ENCODE data around the gene FREM2.

The FREM2 gene

DNA sequence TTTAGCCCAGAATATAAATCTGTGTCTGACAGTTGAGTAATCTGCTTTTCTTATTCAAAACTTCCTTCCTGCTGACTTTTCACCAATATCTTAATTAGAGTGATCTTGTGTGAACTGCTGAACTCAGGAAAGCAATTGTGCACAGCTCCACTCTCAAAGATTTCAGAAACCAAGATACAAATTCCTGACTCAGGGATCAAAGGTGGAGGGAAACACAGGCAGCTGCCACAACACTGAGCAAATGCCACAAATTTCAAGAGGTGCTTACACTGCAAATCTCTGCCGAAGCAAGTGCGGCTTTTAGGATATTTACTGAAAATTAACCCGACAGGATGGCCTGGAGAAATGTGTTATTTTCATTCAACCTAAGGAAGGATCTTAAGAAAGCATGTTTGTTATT, 192.4 kb downstream of the FREM2 start:
- Histone ChIP-seq H3K36me3 (ENCODE audit: insufficient read depth, low read depth, low read length) (peaks cover 55% of the 10 kb centered on the region; the same call in 1 of the 2 replicates), H3K27me3 (ENCODE audit: insufficient read depth, low read length) (no peaks in the 10 kb centered on the region), H3K9ac (ENCODE audit: low read depth, low read length) (no peak overlapping the region), H3K27ac (ENCODE audit: low read length) (no peak overlapping the region), H3K4me3 (ENCODE audit: low read length) (no peak overlapping the region), H3K9me3 (ENCODE audit: insufficient read depth, low read depth, low read length) (no peaks in the 10 kb centered on the region), H3K4me1 (ENCODE audit: insufficient read depth, low read length) (0 out of 2 replicates have a peak, but pooled peaks cover 4% of the 10 kb centered on the region)

DNA sequence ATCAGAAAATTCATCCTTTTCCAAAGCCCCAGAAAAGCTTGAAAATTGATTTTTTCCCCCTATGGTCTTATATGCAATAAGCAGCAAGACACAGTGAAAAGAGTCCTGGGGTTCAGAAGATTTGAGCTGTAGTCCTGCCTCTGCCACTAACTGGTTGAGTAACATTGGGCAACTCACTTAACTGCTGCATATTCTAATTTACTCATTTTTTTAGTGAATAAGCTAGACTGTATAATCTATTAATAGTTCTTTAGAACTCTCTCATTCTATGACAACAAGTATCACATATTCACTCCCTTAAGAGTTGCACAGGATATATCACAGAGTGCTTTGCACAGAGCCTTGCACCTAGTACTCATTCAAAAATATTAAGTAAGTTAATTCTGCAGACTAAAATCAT, 192.9 kb downstream of the FREM2 start:
- Histone ChIP-seq H3K27ac (ENCODE audit: low read length) (no peak overlapping the region), H3K9ac (ENCODE audit: low read depth, low read length) (no peak overlapping the region), H3K36me3 (ENCODE audit: insufficient read depth, low read depth, low read length) (peaks cover 50% of the 10 kb centered on the region; the same call in 1 of the 2 replicates), H3K4me3 (ENCODE audit: low read length) (no peak overlapping the region), H3K9me3 (ENCODE audit: insufficient read depth, low read depth, low read length) (no peaks in the 10 kb centered on the region), H3K4me1 (ENCODE audit: insufficient read depth, low read length) (0 out of 2 replicates have a peak, but pooled peaks cover 4% of the 10 kb centered on the region), H3K27me3 (ENCODE audit: insufficient read depth, low read length) (no peaks in the 10 kb centered on the region)

DNA sequence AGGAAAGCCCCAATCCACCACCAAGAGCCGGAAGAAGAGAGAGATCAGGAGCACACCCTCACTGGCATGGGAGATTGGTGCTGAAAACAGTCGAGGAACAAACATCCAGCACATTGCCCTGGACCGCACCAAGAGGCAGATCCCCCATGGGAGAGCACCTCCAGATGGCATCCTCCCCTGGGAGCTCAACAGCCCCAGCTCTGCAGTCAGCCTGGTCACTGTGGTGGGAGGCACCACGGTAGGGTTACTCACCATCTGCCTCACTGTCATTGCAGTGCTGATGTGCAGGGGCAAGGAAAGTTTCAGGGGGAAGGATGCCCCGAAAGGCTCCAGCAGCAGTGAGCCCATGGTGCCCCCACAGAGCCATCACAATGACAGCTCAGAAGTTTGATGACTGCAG, 193.5 kb downstream of the FREM2 start:
- Histone ChIP-seq H3K4me3 (ENCODE audit: low read length) (no peak overlapping the region), H3K27me3 (ENCODE audit: insufficient read depth, low read length) (no peaks in the 10 kb centered on the region), H3K4me1 (ENCODE audit: insufficient read depth, low read length) (0 out of 2 replicates have a peak, but pooled peaks cover 4% of the 10 kb centered on the region), H3K27ac (ENCODE audit: low read length) (no peak overlapping the region), H3K9me3 (ENCODE audit: insufficient read depth, low read depth, low read length) (no peaks in the 10 kb centered on the region), H3K9ac (ENCODE audit: low read depth, low read length) (no peak overlapping the region), H3K36me3 (ENCODE audit: insufficient read depth, low read depth, low read length) (peaks cover 46% of the 10 kb centered on the region; the same call in 1 of the 2 replicates)

DNA sequence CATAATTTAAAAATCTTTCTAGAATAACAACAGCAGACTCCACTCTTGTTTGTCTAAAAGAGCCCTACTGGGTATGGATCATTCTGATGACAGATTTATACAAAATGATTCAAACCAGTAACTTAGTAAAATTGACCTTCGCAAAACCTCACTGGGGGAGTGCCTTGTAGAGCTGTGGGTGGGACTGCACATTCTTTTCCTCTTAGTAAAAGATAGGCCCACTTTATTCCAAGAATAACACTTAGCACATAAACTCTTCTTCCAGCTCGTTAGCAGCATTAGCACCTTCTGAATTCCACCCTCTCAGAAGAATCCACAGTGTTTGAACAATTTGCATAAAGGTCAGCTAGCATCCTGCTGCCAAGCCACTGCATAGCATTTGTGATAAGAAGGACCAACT, 196.9 kb downstream of the FREM2 start:
- Histone ChIP-seq H3K9me3 (ENCODE audit: insufficient read depth, low read depth, low read length) (no peaks in the 10 kb centered on the region), H3K36me3 (ENCODE audit: insufficient read depth, low read depth, low read length) (peaks cover 21% of the 10 kb centered on the region; the same call in 1 of the 2 replicates), H3K9ac (ENCODE audit: low read depth, low read length) (no peak overlapping the region), H3K27ac (ENCODE audit: low read length) (no peak overlapping the region), H3K4me3 (ENCODE audit: low read length) (no peak overlapping the region), H3K27me3 (ENCODE audit: insufficient read depth, low read length) (no peaks in the 10 kb centered on the region), H3K4me1 (ENCODE audit: insufficient read depth, low read length) (0 out of 2 replicates have a peak, but pooled peaks cover 4% of the 10 kb centered on the region)

DNA sequence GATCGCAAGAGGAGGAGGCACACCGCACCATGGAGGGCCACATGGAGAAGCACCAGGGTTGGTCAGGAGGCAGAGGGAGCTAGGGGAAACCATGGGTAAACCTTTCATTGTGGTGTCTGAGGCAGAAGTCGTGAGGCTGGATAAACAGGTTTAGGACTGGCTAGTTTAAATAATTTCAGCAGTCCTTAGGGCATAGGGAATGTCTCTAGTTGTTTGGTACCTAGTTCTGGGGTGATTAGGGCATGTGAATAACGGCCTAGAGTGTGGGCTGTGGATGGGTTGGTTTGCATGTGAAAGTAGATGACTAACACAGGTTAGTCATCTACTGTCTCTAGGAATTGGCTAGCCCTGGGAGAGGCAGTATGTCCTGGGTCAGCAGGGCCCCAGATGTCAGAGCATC, 201.4 kb downstream of the FREM2 start:
- no peak overlapping the region for H3K4me3 ChIP-seq (ENCODE audit: low read length)
- no peak overlapping the region for H3K9ac ChIP-seq (ENCODE audit: low read depth, low read length)
- H3K27ac ChIP-seq (ENCODE audit: low read length) = no peak overlapping the region
- no peaks in the 10 kb centered on the region for H3K27me3 ChIP-seq (ENCODE audit: insufficient read depth, low read length)
- no peaks in the 10 kb centered on the region for H3K36me3 ChIP-seq (ENCODE audit: insufficient read depth, low read depth, low read length)
- H3K9me3 ChIP-seq (ENCODE audit: insufficient read depth, low read depth, low read length) = peaks cover 4% of the 10 kb centered on the region; the same call in 1 of the 2 replicates
- H3K4me1 ChIP-seq (ENCODE audit: insufficient read depth, low read length) = 0 out of 2 replicates have a peak, but pooled peaks cover 4% of the 10 kb centered on the region

DNA sequence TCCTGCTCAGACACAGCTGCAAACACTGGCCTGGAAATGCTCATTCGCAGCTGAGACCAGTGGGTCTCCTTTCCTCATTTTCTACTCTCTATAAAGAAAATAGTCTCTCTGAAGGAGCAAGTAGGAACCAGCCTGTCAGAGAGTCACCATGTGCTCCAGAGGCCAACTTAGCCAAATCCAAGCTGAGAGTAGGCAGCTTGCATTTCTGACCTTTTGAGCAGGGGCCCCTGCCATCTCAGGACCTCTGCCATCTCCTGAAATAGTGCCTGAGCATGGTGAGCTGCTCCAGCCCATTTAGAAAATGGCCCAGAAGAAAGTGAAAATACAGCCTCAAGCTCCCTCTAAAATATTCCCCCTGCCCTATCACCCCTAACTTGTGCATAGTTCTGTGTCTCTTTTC, 208.2 kb downstream of the FREM2 start:
- Histone ChIP-seq H3K9ac (ENCODE audit: low read depth, low read length) (no peak overlapping the region), H3K27me3 (ENCODE audit: insufficient read depth, low read length) (no peaks in the 10 kb centered on the region), H3K27ac (ENCODE audit: low read length) (no peak overlapping the region), H3K9me3 (ENCODE audit: insufficient read depth, low read depth, low read length) (peaks cover 4% of the 10 kb centered on the region; the same call in 1 of the 2 replicates), H3K4me1 (ENCODE audit: insufficient read depth, low read length) (no peaks in the 10 kb centered on the region), H3K4me3 (ENCODE audit: low read length) (no peak overlapping the region), H3K36me3 (ENCODE audit: insufficient read depth, low read depth, low read length) (no peaks in the 10 kb centered on the region)

DNA sequence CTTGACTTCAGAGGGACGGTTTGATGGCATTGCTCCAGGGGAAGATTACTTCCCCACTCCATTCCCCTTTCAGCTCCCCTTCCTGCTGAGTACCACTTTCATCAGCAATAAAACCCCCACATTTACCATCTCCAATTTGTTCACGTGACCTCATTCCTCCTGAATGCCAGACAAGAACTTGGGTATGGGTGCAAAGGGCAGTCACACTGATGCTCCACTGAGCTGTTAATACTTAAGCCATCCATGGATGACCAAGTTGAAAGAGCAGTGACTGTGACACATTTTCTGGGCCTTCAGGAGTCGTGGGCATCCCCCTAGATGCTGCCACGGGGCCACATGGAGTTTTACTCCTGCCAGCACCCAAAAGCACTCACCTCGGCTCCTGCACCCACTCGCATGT, 210.6 kb downstream of the FREM2 start:
- H3K27ac ChIP-seq (ENCODE audit: low read length) = no peak overlapping the region
- no peaks in the 10 kb centered on the region; the same call in 1 of the 2 replicates for H3K9me3 ChIP-seq (ENCODE audit: insufficient read depth, low read depth, low read length)
- H3K36me3 ChIP-seq (ENCODE audit: insufficient read depth, low read depth, low read length) = no peaks in the 10 kb centered on the region
- no peak overlapping the region for H3K4me3 ChIP-seq (ENCODE audit: low read length)
- H3K9ac ChIP-seq (ENCODE audit: low read depth, low read length) = no peak overlapping the region
- H3K4me1 ChIP-seq (ENCODE audit: insufficient read depth, low read length) = no peaks in the 10 kb centered on the region
- no peaks in the 10 kb centered on the region for H3K27me3 ChIP-seq (ENCODE audit: insufficient read depth, low read length)

DNA sequence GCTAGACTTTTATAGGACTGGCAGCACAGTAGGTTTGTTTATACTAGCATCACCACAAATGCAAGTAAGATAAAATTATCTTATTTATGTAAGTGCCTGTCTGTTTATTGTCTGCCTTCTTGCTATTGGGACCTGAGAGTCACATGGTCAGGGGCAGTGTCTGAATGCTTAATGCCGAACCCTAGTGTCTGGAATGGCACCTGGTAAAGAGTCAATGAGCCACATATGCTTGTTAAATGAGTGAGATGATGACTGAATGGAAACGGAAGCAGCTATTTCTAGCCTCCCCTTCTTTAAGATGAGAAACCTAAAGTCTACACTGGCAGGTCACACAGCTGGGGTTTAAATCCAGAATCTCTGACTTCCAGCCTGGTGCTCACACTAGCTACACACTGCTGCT, 211.6 kb downstream of the FREM2 start:
- Histone ChIP-seq H3K27me3 (ENCODE audit: insufficient read depth, low read length) (no peaks in the 10 kb centered on the region), H3K9ac (ENCODE audit: low read depth, low read length) (no peak overlapping the region), H3K4me3 (ENCODE audit: low read length) (no peak overlapping the region), H3K27ac (ENCODE audit: low read length) (no peak overlapping the region), H3K4me1 (ENCODE audit: insufficient read depth, low read length) (no peaks in the 10 kb centered on the region), H3K9me3 (ENCODE audit: insufficient read depth, low read depth, low read length) (no peaks in the 10 kb centered on the region; the same call in 1 of the 2 replicates), H3K36me3 (ENCODE audit: insufficient read depth, low read depth, low read length) (no peaks in the 10 kb centered on the region)

DNA sequence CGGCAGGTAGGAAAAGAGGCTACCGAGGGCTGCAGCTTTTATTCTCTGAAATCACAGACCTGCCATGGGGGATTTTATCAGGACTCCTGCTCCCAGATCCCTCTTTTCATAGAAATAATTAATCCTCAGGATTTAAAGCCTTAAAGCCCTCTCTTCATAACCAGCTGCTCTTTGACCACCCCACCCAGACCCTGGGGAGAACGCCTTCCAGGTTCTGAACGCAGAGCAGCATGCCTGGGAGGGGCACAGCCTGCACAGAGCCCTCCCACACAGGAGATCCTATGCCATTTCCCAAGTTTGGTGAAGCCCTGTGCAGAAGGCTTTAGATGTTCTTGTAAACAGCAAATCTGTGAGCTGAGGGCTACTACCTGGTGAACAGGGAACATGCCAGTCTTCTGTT, 212.7 kb downstream of the FREM2 start:
- Histone ChIP-seq H3K4me3 (ENCODE audit: low read length) (no peak overlapping the region), H3K27ac (ENCODE audit: low read length) (no peak overlapping the region), H3K4me1 (ENCODE audit: insufficient read depth, low read length) (no peaks in the 10 kb centered on the region), H3K9ac (ENCODE audit: low read depth, low read length) (no peak overlapping the region), H3K27me3 (ENCODE audit: insufficient read depth, low read length) (no peaks in the 10 kb centered on the region), H3K9me3 (ENCODE audit: insufficient read depth, low read depth, low read length) (no peaks in the 10 kb centered on the region), H3K36me3 (ENCODE audit: insufficient read depth, low read depth, low read length) (no peaks in the 10 kb centered on the region)

DNA sequence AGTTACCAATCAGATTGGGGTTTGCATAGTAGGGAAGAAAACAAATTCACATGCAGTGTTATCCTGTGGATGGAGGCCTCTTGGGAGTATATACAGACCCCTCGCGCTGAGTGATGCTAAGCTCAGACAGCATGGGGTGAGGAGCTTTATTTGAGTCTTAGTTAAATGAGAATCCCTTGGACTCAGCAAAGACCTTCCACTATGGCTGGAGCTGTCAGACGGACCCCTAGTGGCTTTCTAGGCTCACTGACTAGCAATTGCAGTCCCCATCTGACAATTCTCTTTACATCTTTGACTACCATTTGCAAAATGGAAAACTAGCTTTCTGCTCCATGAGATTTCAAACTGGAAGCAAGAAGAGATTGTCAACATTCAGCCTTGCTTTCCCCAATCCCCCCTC, 213.3 kb downstream of the FREM2 start:
- Histone ChIP-seq H3K27ac (ENCODE audit: low read length) (no peak overlapping the region), H3K4me3 (ENCODE audit: low read length) (no peak overlapping the region), H3K27me3 (ENCODE audit: insufficient read depth, low read length) (no peaks in the 10 kb centered on the region), H3K9ac (ENCODE audit: low read depth, low read length) (no peak overlapping the region), H3K36me3 (ENCODE audit: insufficient read depth, low read depth, low read length) (no peaks in the 10 kb centered on the region), H3K4me1 (ENCODE audit: insufficient read depth, low read length) (no peaks in the 10 kb centered on the region), H3K9me3 (ENCODE audit: insufficient read depth, low read depth, low read length) (no peaks in the 10 kb centered on the region)

DNA sequence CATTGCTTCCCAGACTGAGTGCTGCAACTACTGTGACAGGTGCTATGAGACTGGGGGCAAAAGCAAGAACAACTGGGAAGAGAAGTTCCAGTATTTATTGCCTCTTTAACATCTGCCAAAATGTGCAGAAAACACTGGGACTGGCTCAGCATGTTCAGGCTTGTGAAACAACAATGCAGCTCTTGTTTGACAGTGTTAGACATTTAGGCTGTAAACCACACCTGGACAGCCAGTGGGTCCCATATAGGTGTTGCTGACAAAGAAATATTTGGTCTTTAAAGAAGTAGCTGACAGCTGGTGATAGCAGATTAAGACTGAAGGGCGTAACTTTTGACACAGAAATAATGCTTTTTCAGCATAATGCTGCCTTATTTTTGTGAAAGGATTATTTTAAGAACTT, 215.7 kb downstream of the FREM2 start:
- H3K36me3 ChIP-seq (ENCODE audit: insufficient read depth, low read depth, low read length) = no peaks in the 10 kb centered on the region
- H3K27ac ChIP-seq (ENCODE audit: low read length) = no peak overlapping the region
- H3K9me3 ChIP-seq (ENCODE audit: insufficient read depth, low read depth, low read length) = no peaks in the 10 kb centered on the region
- H3K27me3 ChIP-seq (ENCODE audit: insufficient read depth, low read length) = no peaks in the 10 kb centered on the region
- H3K9ac ChIP-seq (ENCODE audit: low read depth, low read length) = no peak overlapping the region; the same call in 1 of the 2 replicates
- no peak overlapping the region for H3K4me3 ChIP-seq (ENCODE audit: low read length)
- no peaks in the 10 kb centered on the region for H3K4me1 ChIP-seq (ENCODE audit: insufficient read depth, low read length)

DNA sequence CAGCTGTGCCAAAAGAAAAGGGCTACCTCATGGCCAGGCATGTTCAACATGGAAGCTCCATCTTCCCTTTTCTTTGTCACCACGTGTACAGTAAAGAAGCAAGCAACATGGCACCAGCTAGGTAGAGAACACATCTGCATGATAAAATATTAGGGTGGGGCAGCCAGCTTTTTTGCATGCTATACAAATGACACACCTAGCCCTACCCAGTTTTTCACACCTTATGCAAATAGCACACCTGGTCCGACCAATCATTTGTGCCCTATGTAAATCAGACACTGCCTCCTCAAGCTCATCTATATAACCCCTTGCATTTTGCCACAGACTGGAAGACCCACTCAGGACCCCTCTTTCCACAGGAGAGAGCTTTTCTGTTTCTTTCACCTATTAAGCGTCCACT, 218.2 kb downstream of the FREM2 start:
- no peaks in the 10 kb centered on the region for H3K36me3 ChIP-seq (ENCODE audit: insufficient read depth, low read depth, low read length)
- H3K9ac ChIP-seq (ENCODE audit: low read depth, low read length) = no peak overlapping the region
- no peaks in the 10 kb centered on the region for H3K27me3 ChIP-seq (ENCODE audit: insufficient read depth, low read length)
- no peak overlapping the region for H3K27ac ChIP-seq (ENCODE audit: low read length)
- H3K4me3 ChIP-seq (ENCODE audit: low read length) = no peak overlapping the region
- no peaks in the 10 kb centered on the region for H3K4me1 ChIP-seq (ENCODE audit: insufficient read depth, low read length)
- H3K9me3 ChIP-seq (ENCODE audit: insufficient read depth, low read depth, low read length) = no peaks in the 10 kb centered on the region

Data from iPS-20b (cell line).